ENCODE data around the gene HDAC9. TPM values are rescaled to one million over a fixed set of nuclear protein-coding genes. Genes with fewer than 3 reads are reported as not detected.

HDAC9 gene
- total RNA-seq, 2 donors from 2014 or later = 1.5 to 4.0 TPM

DNA sequence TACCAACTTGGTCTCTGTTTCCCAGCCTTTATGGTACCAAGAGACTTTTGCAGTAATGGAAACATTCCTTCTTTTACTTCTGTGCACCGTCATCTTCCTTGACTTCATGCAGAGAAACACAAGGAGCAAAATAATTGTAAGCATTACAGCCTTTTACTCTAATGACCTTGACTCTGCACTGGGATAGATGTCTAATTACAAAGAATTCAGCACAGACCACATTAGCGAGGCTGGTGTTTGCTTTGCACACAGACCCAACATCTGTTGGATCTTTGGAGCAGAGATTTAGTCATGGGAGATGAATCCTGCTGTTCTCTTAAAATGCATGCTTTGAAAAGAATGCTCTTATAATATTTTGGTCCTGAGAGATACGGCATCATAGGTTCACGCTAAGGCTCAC lies 360.2 kb downstream of the HDAC9 start:
- Mint-ChIP-seq H3K4me1 (peaks cover 4% of the 10 kb centered on the region), H3K27me3 (ENCODE audit: insufficient read depth) (no peaks in the 10 kb centered on the region), H3K4me3 (no peak overlapping the region)

DNA sequence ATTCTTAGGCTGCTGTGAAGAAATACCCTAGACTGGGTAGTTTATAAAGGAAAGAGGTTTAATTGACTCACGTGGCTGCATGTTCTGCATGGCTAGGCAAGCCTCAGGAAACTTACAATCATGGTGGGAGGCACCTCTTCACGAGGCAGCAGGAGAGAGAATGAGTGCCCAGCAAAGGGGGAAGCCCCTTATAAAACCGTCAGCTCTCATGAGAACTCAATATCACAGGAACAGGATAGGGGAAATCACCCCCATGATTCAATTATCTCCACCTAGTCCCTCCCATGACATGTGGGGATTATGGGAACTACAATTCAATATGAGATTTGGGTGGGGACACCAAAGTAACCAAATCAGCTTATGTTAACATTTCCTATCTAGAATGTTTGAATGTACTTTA lies 362.7 kb downstream of the HDAC9 start:
- DNase-seq = no peak
- Mint-ChIP-seq H3K27ac (no peak overlapping the region), H3K36me3 (ENCODE audit: low read depth) (no peaks in the 10 kb centered on the region), H3K9me3 (no peaks in the 10 kb centered on the region), H3K4me1 (no peaks in the 10 kb centered on the region), H3K4me3 (no peak overlapping the region), H3K27me3 (ENCODE audit: insufficient read depth) (no peaks in the 10 kb centered on the region)
- no peak overlapping the region for H3K9ac ChIP-seq (ENCODE audit: extremely low read depth, low read length, poor library complexity, severe bottlenecking)
- WGBS, 2 experiments (ENCODE audit: insufficient coverage in 1 of 2, insufficient read length in 1 of 2) = 92 to 93% methylated on average over 3 of the region's 3 CpGs
- H3K4me3 ChIP-seq (ENCODE audit: low read length) = no peak overlapping the region
- TF ChIP-seq, protein P1, sequence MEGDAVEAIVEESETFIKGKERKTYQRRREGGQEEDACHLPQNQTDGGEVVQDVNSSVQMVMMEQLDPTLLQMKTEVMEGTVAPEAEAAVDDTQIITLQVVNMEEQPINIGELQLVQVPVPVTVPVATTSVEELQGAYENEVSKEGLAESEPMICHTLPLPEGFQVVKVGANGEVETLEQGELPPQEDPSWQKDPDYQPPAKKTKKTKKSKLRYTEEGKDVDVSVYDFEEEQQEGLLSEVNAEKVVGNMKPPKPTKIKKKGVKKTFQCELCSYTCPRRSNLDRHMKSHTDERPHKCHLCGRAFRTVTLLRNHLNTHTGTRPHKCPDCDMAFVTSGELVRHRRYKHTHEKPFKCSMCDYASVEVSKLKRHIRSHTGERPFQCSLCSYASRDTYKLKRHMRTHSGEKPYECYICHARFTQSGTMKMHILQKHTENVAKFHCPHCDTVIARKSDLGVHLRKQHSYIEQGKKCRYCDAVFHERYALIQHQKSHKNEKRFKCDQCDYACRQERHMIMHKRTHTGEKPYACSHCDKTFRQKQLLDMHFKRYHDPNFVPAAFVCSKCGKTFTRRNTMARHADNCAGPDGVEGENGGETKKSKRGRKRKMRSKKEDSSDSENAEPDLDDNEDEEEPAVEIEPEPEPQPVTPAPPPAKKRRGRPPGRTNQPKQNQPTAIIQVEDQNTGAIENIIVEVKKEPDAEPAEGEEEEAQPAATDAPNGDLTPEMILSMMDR (conservative IDR thresholded peaks at IDR 0.05) = no peak
- no peaks in the 10 kb centered on the region for H3K36me3 ChIP-seq (ENCODE audit: control insufficient read depth, insufficient read depth, low read length)
- H3K4me1 ChIP-seq (ENCODE audit: control insufficient read depth, insufficient read depth, low read length) = no peaks in the 10 kb centered on the region
- H3K27ac ChIP-seq (ENCODE audit: low read depth, low read length) = no peak overlapping the region
- H3K9me3 ChIP-seq (ENCODE audit: control insufficient read depth, low read length) = no peaks in the 10 kb centered on the region
- H3K27me3 ChIP-seq (ENCODE audit: control insufficient read depth, insufficient read depth, low read length, poor library complexity, severe bottlenecking) = no peaks in the 10 kb centered on the region

More for the DNA sequence above, 360.2 kb downstream of the HDAC9 start:
- no peak overlapping the region for H3K4me3 ChIP-seq (ENCODE audit: low read length)
- H3K36me3 ChIP-seq (ENCODE audit: control insufficient read depth, insufficient read depth, low read length) = no peaks in the 10 kb centered on the region
- no peaks in the 10 kb centered on the region for H3K36me3 Mint-ChIP-seq (ENCODE audit: low read depth)
- TF ChIP-seq, protein P1 (conservative IDR thresholded peaks at IDR 0.05) = no peak
- H3K27me3 ChIP-seq (ENCODE audit: control insufficient read depth, insufficient read depth, low read length, poor library complexity, severe bottlenecking) = no peaks in the 10 kb centered on the region
- DNase-seq = no peak
- no peak overlapping the region for H3K27ac Mint-ChIP-seq
- no peaks in the 10 kb centered on the region for H3K4me1 ChIP-seq (ENCODE audit: control insufficient read depth, insufficient read depth, low read length)
- H3K9me3 Mint-ChIP-seq = no peaks in the 10 kb centered on the region
- no peaks in the 10 kb centered on the region for H3K9me3 ChIP-seq (ENCODE audit: control insufficient read depth, low read length)
- WGBS, 2 experiments (ENCODE audit: insufficient coverage in 1 of 2, insufficient read length in 1 of 2) = 85 to 92% methylated on average over 2 to 4 of the region's 4 CpGs
- no peak overlapping the region for H3K27ac ChIP-seq (ENCODE audit: low read depth, low read length)
- H3K9ac ChIP-seq (ENCODE audit: extremely low read depth, low read length, poor library complexity, severe bottlenecking) = no peak overlapping the region

DNA sequence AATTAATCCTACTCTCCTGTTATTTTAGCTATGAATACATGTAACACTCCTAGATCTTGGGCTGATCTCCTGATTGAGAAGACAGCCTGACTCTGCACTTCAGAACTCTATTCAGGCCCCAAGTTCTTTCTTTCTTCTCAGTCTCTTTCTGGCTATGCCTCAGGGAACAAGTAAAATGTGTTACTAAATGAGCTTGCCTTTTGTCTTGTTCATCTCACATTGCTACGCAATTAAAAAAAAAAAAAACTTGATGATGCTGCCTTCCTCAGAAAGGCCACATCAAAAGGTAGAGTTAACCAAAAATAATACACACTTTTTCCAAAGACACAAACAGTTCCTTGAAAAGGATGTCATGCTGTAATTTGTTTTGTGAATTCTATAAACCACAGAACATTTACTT lies 363.8 kb downstream of the HDAC9 start:
- Histone ChIP-seq H3K4me1 (ENCODE audit: control insufficient read depth, insufficient read depth, low read length) (no peaks in the 10 kb centered on the region), H3K9me3 (ENCODE audit: control insufficient read depth, low read length) (no peaks in the 10 kb centered on the region), H3K9ac (ENCODE audit: extremely low read depth, low read length, poor library complexity, severe bottlenecking) (no peak overlapping the region), H3K27ac (ENCODE audit: low read depth, low read length) (no peak overlapping the region), H3K36me3 (ENCODE audit: control insufficient read depth, insufficient read depth, low read length) (no peaks in the 10 kb centered on the region), H3K27me3 (ENCODE audit: control insufficient read depth, insufficient read depth, low read length, poor library complexity, severe bottlenecking) (no peaks in the 10 kb centered on the region), H3K4me3 (ENCODE audit: low read length) (no peak overlapping the region)
- H3K9me3 Mint-ChIP-seq = no peaks in the 10 kb centered on the region
- TF ChIP-seq, protein P1 (conservative IDR thresholded peaks at IDR 0.05) = no peak
- no peak for DNase-seq
- H3K4me3 Mint-ChIP-seq = no peak overlapping the region
- H3K36me3 Mint-ChIP-seq (ENCODE audit: low read depth) = no peaks in the 10 kb centered on the region
- H3K27me3 Mint-ChIP-seq (ENCODE audit: insufficient read depth) = no peaks in the 10 kb centered on the region
- no peak overlapping the region for H3K27ac Mint-ChIP-seq
- WGBS, 2 experiments (ENCODE audit: insufficient coverage in 1 of 2, insufficient read length in 1 of 2) = 92% methylated on average over 1 of the region's 1 CpG; no CpG with 5 or more reads in 1 of the 2 experiments
- no peaks in the 10 kb centered on the region for H3K4me1 Mint-ChIP-seq
